Nucleus accumbens (tissue), 56 donors: ENCODE measurements around the gene OSBPL3.
A peak's percentile ranks its signal among the peaks of the same experiment; 100 is the strongest.
"Not testable (repeated sequence)": the region's sequence is repeated elsewhere in the genome, so short reads cannot be mapped to it uniquely, and the experiment has no call there.

Source experiments
- DNase-seq, 56 donors: peaks; one replicate each; lab custom pipeline; 2025; lab: John Stamatoyannopoulos, UW

Gene OSBPL3

DNA sequence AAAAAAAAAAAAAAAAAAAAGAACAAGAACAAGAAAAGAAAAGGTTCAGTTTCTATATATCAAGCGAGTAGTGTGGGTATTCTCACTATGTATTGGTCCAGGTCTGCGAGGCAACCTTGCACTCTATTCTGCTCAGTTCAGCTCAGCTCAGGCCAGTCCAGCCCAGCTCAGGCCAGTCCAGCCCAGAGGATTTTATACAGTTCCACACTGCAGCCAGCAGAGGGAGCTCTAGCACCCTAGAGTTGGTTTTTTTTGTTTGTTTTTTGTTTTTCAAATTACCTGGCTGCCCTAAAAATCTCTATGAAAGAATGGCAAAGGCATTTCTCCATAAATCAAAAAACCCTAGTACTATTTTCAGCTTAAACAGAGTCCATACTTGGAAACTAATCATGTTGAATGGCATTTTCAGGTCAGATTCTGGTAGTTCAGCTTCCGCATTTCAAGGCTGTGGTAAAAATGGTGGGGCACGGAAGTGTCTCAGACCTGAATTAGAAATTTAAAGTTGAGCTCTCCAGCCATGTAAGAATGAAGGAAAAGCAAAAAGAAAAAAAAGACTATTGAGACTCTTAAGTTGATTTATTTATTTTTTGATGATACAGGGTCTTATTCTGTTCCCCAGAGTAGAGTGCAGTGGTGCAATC lies 167.6 kb downstream of the OSBPL3 start:
- DNase-seq = peak in 17 of 56 donors; percentile 6 to 69 (median 17)

DNA sequence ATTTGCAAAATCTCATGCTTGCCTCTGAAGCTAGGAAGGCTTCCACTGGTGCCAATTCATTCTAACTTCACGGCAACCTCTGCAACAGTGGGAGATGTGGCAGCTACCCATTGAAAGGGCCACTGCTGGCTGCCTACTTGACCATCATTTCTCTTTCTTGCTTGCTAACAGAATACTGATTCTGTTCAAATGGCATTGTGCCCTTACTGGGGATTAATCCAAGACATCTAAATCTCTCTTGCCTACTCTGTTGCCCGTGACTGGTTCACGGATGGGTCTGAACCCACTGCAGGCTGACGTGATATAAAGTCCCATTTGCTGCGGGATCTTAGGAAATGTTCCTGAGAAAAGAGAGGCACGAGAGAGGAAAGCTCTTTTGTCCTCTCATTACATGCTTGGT lies 171.5 kb downstream of the OSBPL3 start:
- no peak for DNase-seq

DNA sequence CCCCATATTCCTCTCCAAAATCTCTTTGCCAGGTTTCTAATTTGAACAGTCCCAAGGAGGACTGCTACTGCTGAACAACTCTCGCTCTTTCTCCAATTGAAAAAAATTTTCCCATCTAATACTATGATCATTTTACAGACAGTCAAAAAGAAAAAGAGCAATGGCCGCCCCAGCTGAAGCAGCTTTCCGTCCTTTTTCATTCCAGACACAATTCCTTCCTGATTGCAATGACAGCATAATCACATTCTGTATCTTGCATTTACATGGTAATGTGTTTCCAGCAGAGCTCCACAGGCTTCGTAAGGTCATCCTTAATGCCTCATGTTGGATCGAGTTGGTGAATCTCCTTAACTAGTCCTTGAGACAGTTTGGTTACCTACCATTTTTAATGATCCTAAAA lies 177.7 kb downstream of the OSBPL3 start:
- no peak for DNase-seq

DNA sequence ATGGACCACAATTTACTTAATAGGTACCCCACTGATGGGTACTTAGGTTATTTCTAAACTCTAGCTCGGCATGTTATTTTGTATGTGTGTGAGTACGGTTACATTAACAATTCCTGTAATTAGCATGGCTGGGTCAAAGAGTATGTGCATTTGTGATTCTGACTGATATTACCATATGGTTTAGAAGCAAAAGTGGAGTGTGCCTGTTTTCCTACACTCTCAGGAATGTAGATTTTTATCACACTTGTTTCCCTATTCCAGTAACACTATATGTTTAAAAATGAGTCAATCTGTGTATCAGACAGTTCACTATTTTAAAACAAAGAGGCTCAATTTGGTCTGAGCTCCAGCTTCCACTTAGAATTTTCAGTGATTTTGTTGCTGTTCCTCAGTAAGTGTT lies 178.1 kb downstream of the OSBPL3 start:
- no peak for DNase-seq

DNA sequence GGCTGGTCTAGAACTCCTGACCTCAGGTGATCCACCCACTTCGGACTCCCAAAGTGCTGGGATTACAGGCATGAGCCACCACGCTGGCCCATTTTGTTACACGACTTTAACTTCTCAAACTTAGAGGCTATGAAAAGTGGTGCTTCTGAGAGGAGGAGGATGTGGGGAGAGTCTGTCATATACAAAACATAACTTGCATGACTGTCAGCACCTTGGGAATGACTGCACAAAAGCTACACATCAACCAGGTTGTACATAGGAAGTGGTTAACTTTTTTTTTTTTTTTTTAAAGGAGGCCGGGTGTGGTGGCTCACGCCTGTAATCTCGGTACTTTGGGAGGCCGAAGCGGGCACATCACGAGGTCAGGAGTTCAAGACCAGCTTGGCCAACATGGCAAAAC lies 179.3 kb downstream of the OSBPL3 start:
- DNase-seq = no peak

DNA sequence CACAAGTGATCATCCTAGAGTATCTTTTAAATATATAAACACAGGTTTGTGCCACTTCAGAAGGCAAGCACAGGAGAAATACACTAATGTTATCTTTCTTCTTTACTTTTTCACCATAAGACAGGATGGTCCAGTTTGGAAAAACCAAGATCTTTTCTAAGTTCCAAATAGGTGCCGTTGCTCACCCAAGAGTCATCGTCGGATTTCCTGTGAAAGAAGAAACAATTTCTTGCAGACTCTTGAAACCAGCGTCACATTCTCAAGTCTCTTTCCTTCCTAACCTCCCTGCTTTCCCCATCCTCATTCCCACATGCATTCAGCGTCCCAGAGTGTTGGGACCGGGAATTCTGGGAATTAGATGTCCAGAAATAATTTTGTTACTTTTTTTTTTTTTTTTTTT lies 179.9 kb downstream of the OSBPL3 start:
- no peak for DNase-seq

DNA sequence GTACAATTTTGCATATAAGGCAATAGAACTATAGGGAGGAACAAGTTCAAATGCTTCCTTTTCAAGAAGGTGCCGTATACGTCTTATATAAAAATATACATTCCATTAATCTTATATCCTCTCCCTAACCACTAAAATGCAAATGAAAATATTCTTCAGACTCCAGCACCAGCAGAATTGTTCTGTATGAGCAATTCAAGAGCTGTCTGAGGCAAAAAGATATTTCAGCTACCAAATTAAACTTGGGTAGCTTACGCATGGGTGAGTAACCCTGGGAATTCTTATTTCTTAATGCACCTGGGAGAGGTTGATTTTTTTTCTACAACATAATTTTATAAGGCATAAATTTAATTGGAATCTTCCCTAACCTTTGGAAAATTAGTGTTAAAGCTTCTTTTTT lies 180.5 kb downstream of the OSBPL3 start:
- no peak for DNase-seq

DNA sequence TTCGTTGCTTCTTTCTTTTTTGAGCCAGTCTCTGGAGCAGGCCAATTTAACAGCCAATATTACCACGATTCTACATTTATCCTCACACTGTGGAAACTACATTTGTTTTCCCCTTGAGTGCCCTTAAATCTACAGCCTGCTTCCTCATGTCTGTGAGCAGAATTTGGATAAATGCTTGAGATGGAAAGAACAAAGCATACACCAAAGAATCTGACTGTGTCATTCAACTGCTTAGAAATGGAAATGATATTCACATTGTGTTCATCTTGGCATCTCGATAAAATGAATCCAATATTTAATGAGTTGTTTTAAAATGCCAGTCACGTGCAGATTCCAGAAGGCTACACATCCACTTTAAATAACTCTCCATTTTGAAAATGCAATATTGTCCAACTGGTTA lies 181.7 kb downstream of the OSBPL3 start:
- no peak for DNase-seq

DNA sequence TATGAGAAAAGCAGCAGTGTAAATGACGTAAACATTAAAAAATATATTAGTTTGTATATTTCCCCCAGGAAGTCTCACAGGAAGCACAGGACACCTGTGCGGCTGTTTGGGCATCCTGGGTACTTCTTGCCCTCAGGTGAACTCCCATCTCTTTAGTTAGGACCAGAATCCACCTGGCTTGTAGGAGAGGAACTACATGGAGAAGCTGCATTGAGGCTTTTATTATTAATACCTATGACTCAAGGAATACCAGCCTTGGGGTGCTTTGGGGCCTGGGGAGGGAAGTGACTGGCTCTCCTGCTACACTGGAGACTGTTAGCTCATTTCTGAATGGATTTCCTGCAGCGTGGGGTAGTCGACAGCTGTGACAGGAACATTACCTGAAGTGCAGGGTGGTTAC lies 182.7 kb downstream of the OSBPL3 start:
- no peak for DNase-seq

DNA sequence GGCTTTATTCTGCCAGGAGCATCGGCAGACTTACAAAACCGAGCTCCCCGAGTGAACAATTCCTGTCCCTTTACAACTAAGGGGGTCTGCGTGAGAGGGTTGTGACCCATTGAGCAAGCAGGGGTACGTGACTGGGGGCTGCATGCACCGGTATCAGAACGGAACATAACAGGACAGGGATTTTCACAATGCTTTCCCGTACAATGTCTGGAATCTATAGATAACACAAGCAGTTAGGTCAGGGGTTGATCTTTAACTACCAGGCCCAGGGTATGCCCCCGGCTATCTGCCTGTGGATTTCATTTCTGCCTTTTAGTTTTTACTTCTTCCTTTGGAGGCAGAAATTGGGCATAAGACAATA lies 184.6 kb downstream of the OSBPL3 start:
- no peak for DNase-seq

DNA sequence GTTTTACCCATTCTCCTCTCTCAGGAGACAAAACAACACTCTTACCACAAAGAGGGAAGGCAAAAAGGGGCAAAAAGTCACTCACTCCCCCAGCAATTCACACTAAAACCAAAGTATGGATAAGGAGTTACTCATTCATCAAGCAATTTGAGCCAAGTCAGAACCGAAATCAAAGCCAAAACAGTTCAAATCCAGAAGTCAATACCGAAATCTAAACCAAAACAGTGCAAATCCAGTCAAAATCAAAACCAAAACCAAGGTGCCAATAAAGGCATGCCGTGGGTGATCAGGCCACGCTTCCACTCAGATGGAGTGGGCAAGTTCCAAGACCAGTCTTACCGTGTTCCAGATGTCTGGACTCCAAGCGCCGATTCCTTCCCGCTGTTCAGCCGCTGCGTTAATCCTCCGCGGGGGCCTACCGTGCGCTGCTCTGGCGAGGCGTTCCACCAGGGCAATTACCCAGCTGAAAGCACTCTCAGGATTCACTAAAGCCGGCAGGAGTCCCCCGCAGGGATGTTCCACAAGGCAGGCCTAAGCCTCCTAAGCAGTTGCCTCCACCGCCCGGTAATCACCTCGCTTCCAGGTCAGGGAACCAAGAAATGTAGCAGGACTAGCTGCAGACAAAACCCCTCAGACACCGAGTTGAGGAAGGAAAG lies 185.1 kb downstream of the OSBPL3 start:
- DNase-seq = not testable (repeated sequence)

DNA sequence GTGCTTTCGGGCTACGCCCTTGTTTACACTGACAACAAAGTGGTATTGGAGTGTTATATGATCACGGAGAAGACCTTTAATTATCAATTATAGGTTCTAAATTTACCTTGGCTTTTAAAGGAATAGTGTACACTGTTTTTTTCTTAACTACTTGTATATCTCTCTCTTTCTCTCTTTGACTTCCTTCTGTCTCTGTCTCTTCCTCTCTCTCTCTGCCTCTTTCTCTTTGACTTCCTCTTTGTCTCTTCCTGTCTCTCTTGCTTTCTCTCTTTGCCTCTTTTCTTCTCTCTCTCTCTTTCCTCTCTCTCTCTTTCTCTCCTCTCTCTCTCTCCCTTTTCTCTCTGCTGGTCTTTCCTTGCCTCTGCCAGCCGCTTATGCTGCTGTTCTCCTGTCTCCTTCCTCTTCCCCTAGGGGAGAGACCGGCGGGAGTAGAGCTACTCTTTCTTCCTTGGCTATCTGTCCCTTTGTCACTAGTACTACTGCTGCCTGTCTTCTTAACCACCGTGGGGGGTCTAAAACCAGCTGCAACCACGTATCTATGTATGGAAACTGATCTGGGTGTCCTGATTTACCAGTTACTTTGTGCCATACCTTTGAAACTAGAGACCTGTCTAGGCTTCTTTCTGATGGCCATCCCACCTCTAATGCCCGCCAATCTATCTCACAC lies 185.9 kb downstream of the OSBPL3 start:
- no peak for DNase-seq

DNA sequence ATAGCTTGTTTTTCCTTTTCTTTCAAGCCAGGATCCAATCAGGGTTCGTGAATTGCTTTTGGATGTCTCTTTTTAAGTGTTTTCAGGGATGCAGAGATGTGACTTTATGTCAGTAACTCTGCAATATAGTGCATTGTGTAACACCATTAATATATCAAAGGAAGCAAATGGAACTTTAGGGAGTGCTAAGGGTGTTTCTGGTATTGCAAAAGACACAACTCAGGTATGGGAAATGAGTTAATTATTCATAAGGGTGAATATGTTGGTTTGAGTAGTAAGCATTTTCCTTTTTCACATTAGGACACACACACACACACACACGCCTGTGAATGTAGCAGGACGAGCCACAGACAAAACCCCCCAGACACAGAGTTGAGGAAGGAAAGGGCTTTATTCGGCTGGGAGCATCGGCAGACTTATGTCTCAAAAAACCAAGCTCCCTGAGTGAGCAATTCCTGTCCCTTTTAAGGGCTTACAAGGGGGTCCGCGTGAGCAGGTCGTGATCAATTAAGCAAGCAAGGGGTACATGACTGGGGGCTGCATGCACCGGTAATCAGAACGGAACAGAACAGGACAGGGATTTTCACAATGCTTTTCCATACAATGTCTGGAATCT lies 190.9 kb downstream of the OSBPL3 start:
- no peak for DNase-seq

DNA sequence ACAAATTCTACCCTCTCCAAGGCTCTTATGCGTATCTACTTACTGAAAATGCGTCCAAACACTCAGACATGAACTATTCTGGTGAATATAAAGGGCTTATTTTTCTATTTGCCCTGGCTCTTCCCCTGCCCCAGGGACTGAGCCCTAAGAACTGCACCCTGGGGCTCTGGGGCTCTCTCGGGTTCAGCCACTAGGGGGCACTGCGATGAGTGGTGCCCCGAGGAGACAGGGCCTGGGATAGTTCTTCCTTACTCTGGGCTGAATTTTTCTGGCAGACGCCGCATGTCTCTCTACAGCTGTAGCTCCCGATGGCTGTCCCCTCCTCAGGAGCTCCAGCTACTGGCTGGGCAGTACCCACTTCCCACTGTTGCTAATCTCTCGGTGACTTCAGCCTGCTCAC lies 191.9 kb downstream of the OSBPL3 start:
- DNase-seq = no peak

DNA sequence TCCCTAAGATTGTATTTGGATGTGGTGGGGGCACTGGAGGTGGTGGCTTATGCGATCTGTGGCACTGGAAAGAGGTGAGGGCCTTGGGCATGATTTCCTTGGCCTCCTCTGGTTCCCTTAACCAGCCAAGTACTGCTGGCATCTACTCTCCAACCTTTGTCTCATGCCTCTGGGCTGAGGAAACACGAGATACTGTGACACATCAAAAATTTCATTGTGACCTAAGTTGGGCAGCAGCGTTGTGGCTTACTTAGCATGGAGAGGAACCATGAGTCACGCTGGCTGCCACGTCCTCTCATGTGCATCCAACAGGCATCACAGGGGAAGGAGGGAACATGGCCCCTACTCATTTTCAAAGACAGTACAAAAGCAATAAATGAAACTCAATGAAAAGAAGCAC lies 193.0 kb downstream of the OSBPL3 start:
- peak in 3 of 56 donors; percentile 8 to 11 (median 10) for DNase-seq

DNA sequence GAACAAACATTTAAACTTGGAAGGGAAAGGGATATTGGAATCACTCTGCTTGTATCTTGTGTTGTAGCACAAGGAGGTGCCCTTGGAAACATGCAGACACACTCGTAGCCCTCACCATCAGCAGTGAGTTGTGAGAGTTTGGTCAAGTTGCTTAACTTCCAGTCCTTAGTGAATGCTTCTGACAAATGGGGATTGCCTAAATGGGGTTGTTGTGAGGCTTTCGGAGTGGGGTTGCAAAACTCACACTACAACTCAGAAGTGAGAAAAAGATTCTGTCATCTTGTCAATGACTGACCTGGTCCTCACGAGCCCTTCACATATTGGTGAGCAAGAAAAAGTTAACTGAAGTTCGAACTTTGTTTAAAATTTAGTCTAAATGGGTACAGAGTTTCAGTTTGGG lies 193.7 kb downstream of the OSBPL3 start:
- no peak for DNase-seq

DNA sequence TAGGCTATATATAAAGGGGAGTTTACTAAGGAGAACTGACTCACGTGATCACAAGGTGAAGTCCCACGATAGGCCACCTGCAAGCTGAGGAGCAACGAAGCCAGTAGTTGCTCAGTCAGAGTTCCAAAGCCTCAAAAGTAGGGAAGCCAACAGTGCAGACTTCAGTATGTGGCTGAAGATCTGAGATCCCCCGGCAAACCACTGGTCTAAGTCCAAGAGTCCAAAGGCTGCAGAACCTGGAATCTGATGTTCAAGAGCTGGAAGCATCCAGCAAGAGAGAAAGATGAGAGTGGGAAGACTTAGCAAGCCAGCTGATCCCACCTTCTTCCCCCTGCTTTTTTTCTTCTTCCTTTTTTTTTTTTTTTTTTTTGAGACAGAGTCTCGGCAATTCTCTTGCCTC lies 195.7 kb downstream of the OSBPL3 start:
- DNase-seq = no peak

DNA sequence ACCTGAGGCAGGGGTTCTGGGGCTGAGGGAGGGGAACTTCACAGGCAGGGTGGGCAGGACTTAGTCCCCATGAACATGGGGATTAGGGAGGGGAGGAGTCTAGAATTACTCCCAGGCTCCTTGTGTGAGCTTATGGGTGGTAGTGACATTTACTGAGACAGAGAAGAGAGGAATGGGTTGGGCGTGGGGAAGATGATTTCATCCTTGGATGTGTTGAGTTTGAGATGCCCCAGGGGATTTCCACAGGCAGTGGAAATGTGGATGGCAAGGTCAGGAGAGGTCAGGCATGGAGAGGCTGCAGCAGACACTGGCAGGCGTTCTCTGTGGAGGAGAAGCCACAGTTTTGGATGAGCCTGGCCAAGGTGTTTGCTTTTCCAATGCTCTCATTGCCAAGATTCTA lies 196.3 kb downstream of the OSBPL3 start:
- DNase-seq = no peak

DNA sequence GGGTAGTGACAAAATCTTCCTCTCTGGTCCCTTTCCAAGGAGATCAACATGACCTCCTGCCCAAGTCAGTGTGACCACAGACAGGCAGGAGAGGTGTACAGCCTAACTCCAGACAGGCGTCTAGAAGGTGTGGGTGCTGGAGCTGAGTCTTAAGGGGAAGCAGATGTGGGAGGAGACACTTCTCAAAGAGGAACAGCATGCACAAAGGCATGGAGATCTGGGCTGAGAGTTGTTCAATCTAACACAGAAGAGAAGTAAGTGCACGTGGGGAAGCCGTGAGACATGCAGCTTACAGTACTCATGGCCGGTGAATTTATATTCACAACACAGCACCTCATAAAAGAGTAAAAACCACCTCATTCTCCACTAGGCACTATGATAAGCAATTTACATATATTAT lies 198.9 kb downstream of the OSBPL3 start:
- peak in 12 of 56 donors; percentile 4 to 55 (median 14) for DNase-seq

DNA sequence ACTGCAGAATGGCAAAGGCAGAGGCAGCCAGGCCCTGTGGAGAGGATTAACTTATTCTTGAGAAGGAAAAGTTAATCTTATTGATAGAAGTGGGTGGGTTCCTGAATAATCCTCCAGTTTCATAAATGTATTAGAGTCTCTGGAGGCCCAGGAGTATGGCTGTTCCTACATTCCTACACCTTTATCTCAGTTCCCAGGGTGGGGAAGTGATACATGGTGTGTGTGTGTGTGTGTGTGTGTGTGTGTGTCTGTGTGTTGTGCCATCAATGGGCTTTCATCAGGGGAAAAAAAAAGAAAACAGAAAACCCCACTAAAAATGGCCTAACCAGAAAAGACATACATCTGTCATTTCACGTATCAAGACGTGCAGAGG lies 200.7 kb downstream of the OSBPL3 start:
- DNase-seq = no peak

DNA sequence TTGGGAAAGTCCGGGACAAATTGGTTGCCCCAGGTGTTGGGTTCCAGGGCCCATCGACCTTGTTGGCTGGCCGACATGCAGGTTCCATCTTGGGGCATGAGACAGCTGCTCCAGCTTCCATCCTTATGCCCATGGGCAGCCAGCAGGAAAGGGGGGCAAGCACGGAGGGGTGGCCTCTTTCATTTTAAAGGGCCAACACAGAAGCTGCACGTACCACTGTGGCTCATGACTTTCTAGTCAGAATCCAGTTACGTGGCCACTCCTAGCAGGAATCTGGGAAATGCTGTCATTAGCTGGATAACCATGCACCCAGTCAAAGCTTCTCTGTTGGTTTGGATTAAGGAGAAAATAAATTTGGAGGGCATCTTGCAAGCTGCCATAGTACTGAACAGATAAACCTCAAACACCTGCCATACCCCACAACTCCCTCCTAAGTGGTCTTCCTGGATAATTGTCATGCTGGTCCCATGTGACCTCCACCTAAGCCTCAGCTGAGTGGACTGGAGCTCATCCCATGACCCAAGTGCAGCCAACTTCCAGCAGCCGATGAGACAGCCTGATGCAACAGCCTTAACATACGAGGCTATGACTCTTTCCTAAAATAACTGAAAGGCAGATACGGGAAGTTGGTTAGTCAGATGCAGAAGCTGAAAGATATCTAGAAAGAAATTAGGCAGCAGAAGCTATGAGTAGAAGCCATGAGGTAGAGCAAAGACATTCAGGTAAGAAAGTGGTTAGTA lies 201.3 kb downstream of the OSBPL3 start:
- peak in 9 of 56 donors; percentile 4 to 28 (median 11) for DNase-seq
